Type B pancreatic cell (in vitro differentiated cells): Measurements from ENCODE around the gene CARMIL3. TPM values are rescaled to one million over a fixed set of nuclear protein-coding genes. Genes with fewer than 3 reads are reported as not detected.
A peak's percentile ranks its signal among the peaks of the same experiment; 100 is the strongest.
"Not testable (repeated sequence)": the region's sequence is repeated elsewhere in the genome, so short reads cannot be mapped to it uniquely, and the experiment has no call there.

ENCODE experiments used
- DNase-seq: peaks from one replicate; pipeline ENCODE4 v3.0.0; 2021; ENCODE audit warnings: mixed read lengths; ENCODE audit not compliant: unreplicated experiment; ENCODE audit errors: extremely low spot score
- H3K27ac Mint-ChIP-seq: 2 replicates; pipeline ENCODE4 v1.8.0; 2021; ENCODE audit warnings: mild to moderate bottlenecking, mixed read lengths
- H3K27me3 Mint-ChIP-seq: 2 replicates; pipeline ENCODE4 v1.8.0; 2021; ENCODE audit warnings: mixed read lengths
- H3K36me3 Mint-ChIP-seq: 2 replicates; pipeline ENCODE4 v1.8.0; 2021; ENCODE audit warnings: mixed read lengths
- H3K4me1 Mint-ChIP-seq: one replicate; pipeline ENCODE4 v1.8.0; 2021; ENCODE audit warnings: mixed read lengths; ENCODE audit not compliant: unreplicated experiment
- H3K4me3 Mint-ChIP-seq: 2 replicates; pipeline ENCODE4 v1.8.0; 2021; ENCODE audit warnings: mild to moderate bottlenecking, mixed read lengths
- H3K9me3 Mint-ChIP-seq: 2 replicates; pipeline ENCODE4 v1.8.0; 2021; ENCODE audit warnings: mixed read lengths
- CTCF ChIP-seq: fragments of 200-600 bp; sonication (generic); conservative IDR thresholded peaks from 2 replicates; pipeline ENCODE4 v1.5.0; 2021; ENCODE audit warnings: antibody characterized with exemption, mild to moderate bottlenecking
- total RNA-seq: library from RNA; stranded (reverse); gene quantifications from 2 replicates; pipeline ENCODE4 v1.2.1, GENCODE V29; 2021; ENCODE audit warnings: low replicate concordance

The CARMIL3 gene
- total RNA-seq, 1 donor from 2014 or later = 2.8 TPM

GRCh38 chr14:24040692-24041091 is 11.1 kb upstream of the CARMIL3 start:
- no peak overlapping the region for H3K4me3 Mint-ChIP-seq
- no peaks in the 10 kb centered on the region for H3K36me3 Mint-ChIP-seq
- peaks cover 7% of the 10 kb centered on the region for H3K4me1 Mint-ChIP-seq
- H3K9me3 Mint-ChIP-seq = no peaks in the 10 kb centered on the region
- peaks cover 7% of the 10 kb centered on the region for H3K27me3 Mint-ChIP-seq
- TF ChIP-seq CTCF = no peak
- DNase-seq = no peak
- H3K27ac Mint-ChIP-seq = no peak overlapping the region

- H3K27ac Mint-ChIP-seq = no peak overlapping the region
- H3K4me3 Mint-ChIP-seq = no peak overlapping the region
- DNase-seq = no peak
- no peaks in the 10 kb centered on the region for H3K36me3 Mint-ChIP-seq
- peaks cover 10% of the 10 kb centered on the region for H3K27me3 Mint-ChIP-seq
- H3K4me1 Mint-ChIP-seq = no peaks in the 10 kb centered on the region
- TF ChIP-seq CTCF = no peak
- no peaks in the 10 kb centered on the region for H3K9me3 Mint-ChIP-seq
These were observed 9.1 kb upstream of the CARMIL3 start for GRCh38 chr14:24042746-24043145.

GRCh38 chr14:24049002-24049401 is 2.8 kb upstream of the CARMIL3 start:
- H3K27ac Mint-ChIP-seq, H3K36me3 Mint-ChIP-seq: not testable (repeated sequence)

GRCh38 chr14:24050753-24051152 is 1.1 kb upstream of the CARMIL3 start:
- not testable (repeated sequence) for DNase-seq, H3K36me3 Mint-ChIP-seq, H3K9me3 Mint-ChIP-seq
- Mint-ChIP-seq H3K27me3 (peaks cover 56% of the 10 kb centered on the region), H3K4me1 (peaks cover 13% of the 10 kb centered on the region), H3K27ac (peak overlapping the region; percentile 44), H3K4me3 (peak overlapping the region; percentile 89)

More at GRCh38 chr14:24049002-24049401, 2.8 kb upstream of the CARMIL3 start:
- not testable (repeated sequence) for DNase-seq, H3K4me3 Mint-ChIP-seq, H3K9me3 Mint-ChIP-seq
- Mint-ChIP-seq H3K4me1 (peaks cover 13% of the 10 kb centered on the region), H3K27me3 (peaks cover 57% of the 10 kb centered on the region)

GRCh38 chr14:24051176-24051788 is 527 bp upstream of the CARMIL3 start:
- Mint-ChIP-seq H3K27ac (peak overlapping the region; percentile 44), H3K27me3 (peaks cover 53% of the 10 kb centered on the region), H3K9me3 (no peaks in the 10 kb centered on the region), H3K4me3 (peak overlapping the region; percentile 89), H3K4me1 (peaks cover 13% of the 10 kb centered on the region), H3K36me3 (no peaks in the 10 kb centered on the region)
- DNase-seq = peak; percentile 70
- no peak for TF ChIP-seq CTCF

- DNase-seq = no peak
- Mint-ChIP-seq H3K4me1 (peaks cover 13% of the 10 kb centered on the region), H3K27ac (no peak overlapping the region), H3K4me3 (peak overlapping the region; percentile 84), H3K36me3 (no peaks in the 10 kb centered on the region), H3K27me3 (peaks cover 51% of the 10 kb centered on the region), H3K9me3 (no peaks in the 10 kb centered on the region)
- no peak for TF ChIP-seq CTCF
These were observed 1.1 kb downstream of the CARMIL3 start for GRCh38 chr14:24052656-24053547.
